RPMI7951 (cell line): Measurements from ENCODE around the gene ANXA9. TPM values are rescaled to one million over a fixed set of nuclear protein-coding genes. Genes with fewer than 3 reads are reported as not detected.

Experiments used
- total RNA-seq: library from RNA; depleted of rRNA; stranded (reverse); fragments of >200 nt; shearing (Covaris generic); gene quantifications from 2 replicates; pipeline ENCODE4 v1.2.3, GENCODE V29; 2014; rRNA removed

Gene ANXA9
- total RNA-seq, 1 experiment from 2014 or later = not detected

Other genes with a start within 250 kb of the ANXA9 start
- 39.2 and 40.1 TPM in 2 replicates for gene CTSS, start 216.5 kb upstream of the ANXA9 start, total RNA-seq
- 70.5 and 75.1 TPM in 2 replicates for gene CTSK, start 174.0 kb upstream of the ANXA9 start, total RNA-seq
- 12.8 and 16.8 TPM in 2 replicates for gene ARNT, start 105.7 kb upstream of the ANXA9 start, total RNA-seq
- not detected in 2 replicates for gene CTXND2, start 95.2 kb upstream of the ANXA9 start, total RNA-seq
- gene SETDB1, start 55.9 kb upstream of the ANXA9 start, total RNA-seq = 21.0 and 26.9 TPM in 2 replicates
- 91.0 and 122 TPM in 2 replicates for gene CERS2, start 7.5 kb upstream of the ANXA9 start, total RNA-seq
- gene MINDY1, start 24.6 kb downstream of the ANXA9 start, total RNA-seq = 7.7 and 10.3 TPM in 2 replicates
- gene PRUNE1, start 26.2 kb downstream of the ANXA9 start, total RNA-seq = 10.5 and 10.8 TPM in 2 replicates
- gene BNIPL, start 54.3 kb downstream of the ANXA9 start, total RNA-seq = 0.48 TPM in 1 of 2 replicates, not detected in the other
- gene C1orf56, start 65.5 kb downstream of the ANXA9 start, total RNA-seq = 3.0 and 3.2 TPM in 2 replicates
- gene CDC42SE1, start 77.3 kb downstream of the ANXA9 start, total RNA-seq = 54.9 and 60.2 TPM in 2 replicates
- gene MLLT11, start 78.1 kb downstream of the ANXA9 start, total RNA-seq = 16.8 and 20.5 TPM in 2 replicates
- gene GABPB2, start 88.5 kb downstream of the ANXA9 start, total RNA-seq = 6.3 and 6.7 TPM in 2 replicates
- 0.48 and 0.78 TPM in 2 replicates for gene SEMA6C, start 164.3 kb downstream of the ANXA9 start, total RNA-seq
- not detected in 2 replicates for gene TNFAIP8L2, start 174.4 kb downstream of the ANXA9 start, total RNA-seq
- gene LYSMD1, start 183.6 kb downstream of the ANXA9 start, total RNA-seq = 7.4 and 8.2 TPM in 2 replicates
- gene SCNM1, start 183.9 kb downstream of the ANXA9 start, total RNA-seq = 47.4 and 58.5 TPM in 2 replicates
- gene TMOD4, start 193.7 kb downstream of the ANXA9 start, total RNA-seq = 0.36 TPM in 1 of 2 replicates, not detected in the other
- gene VPS72, start 207.9 kb downstream of the ANXA9 start, total RNA-seq = 54.0 and 63.8 TPM in 2 replicates
- gene PIP5K1A, start 216.3 kb downstream of the ANXA9 start, total RNA-seq = 27.4 and 39.5 TPM in 2 replicates